HCT116 (cell line): ENCODE measurements around the gene INPP1.

Source experiments
- EGR1 ChIP-seq: IDR thresholded peaks from 2 replicates; pipeline ENCODE4 v1.6.1; 2012; ENCODE audit warnings: low read depth
- RAD21 ChIP-seq: IDR thresholded peaks from 2 replicates; pipeline ENCODE4 v1.6.1; 2012; ENCODE audit warnings: low read depth, mild to moderate bottlenecking
- ZNF274 ChIP-seq: fragments of 200-500 bp; sonication (Bioruptor generic); IDR thresholded peaks from 2 replicates; pipeline ENCODE4 v1.6.1; 2014; ENCODE audit warnings: mild to moderate bottlenecking, low read depth, low read length, inconsistent platforms
- TF ChIP-seq, protein P1 (sequence below), 3 experiments: fragments of 200-600 bp in 1 of 3; sonication (generic) in 1 of 3; IDR thresholded peaks in 2 of 3; conservative IDR thresholded peaks in 1 of 3; 2 replicates each; pipeline ENCODE4 v1.5.1; 2012 to 2017; ENCODE audit warnings: low read depth in 2 of 3, low read length in 2 of 3, antibody characterized with exemption in 1 of 3, borderline replicate concordance in 1 of 3, control low read depth in 1 of 3, mild to moderate bottlenecking in 1 of 3, mixed read lengths in 1 of 3, mixed run types in 1 of 3, moderate library complexity in 1 of 3; ENCODE audit not compliant: insufficient read depth in 1 of 3
- TF ChIP-seq, protein P2 (sequence below): IDR thresholded peaks from 2 replicates; pipeline ENCODE4 v1.6.1; 2012

DNA sequence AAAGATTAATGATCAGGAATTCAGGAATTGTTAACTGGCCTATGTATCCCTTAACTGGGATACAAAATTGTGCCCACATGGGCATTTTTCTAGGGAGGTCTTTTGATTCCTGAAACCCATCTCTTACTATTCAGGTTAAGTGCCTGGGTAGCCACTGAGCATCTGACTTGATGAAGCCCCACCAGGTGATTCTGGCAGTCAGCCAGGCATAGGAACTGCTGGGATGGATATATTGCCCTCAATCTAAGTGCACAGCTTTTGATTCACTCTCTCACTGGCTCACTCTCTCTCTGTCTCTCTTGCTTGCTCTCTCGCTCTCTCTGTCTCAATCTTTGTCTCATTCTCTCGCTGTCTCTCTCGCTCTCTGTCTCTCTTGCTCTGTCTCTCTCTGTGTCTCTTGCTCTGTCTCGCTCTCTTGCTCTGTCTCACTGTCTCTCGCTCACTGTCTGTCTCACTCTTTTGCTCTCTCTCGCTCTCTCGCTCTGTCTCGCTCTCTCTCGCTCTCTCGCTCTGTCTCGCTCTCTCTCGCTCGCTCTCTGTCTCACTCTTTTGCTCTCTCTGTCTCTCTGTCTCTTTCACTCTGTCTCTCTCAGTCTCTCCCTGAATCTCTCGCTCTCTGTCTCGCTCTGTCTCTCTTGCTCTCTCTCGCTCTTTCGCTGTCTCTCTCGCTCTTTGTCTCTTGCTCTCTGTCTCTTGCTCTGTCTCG lies 22.3 kb downstream of the INPP1 start:
- no peak for TF ChIP-seq ZNF274
- TF ChIP-seq RAD21, result no peak
- TF ChIP-seq, protein P1, sequence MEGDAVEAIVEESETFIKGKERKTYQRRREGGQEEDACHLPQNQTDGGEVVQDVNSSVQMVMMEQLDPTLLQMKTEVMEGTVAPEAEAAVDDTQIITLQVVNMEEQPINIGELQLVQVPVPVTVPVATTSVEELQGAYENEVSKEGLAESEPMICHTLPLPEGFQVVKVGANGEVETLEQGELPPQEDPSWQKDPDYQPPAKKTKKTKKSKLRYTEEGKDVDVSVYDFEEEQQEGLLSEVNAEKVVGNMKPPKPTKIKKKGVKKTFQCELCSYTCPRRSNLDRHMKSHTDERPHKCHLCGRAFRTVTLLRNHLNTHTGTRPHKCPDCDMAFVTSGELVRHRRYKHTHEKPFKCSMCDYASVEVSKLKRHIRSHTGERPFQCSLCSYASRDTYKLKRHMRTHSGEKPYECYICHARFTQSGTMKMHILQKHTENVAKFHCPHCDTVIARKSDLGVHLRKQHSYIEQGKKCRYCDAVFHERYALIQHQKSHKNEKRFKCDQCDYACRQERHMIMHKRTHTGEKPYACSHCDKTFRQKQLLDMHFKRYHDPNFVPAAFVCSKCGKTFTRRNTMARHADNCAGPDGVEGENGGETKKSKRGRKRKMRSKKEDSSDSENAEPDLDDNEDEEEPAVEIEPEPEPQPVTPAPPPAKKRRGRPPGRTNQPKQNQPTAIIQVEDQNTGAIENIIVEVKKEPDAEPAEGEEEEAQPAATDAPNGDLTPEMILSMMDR (IDR thresholded peaks at IDR 0.05 in 2 of 3, conservative IDR thresholded peaks at IDR 0.05 in 1 of 3; ENCODE audit: borderline replicate concordance in 1 of 3, insufficient read depth in 1 of 3, low read depth in 2 of 3, low read length in 2 of 3), result no peak
- TF ChIP-seq EGR1, result no peak
- TF ChIP-seq, protein P2, sequence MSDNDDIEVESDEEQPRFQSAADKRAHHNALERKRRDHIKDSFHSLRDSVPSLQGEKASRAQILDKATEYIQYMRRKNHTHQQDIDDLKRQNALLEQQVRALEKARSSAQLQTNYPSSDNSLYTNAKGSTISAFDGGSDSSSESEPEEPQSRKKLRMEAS, result no peak
